Naive thymus-derived CD4-positive, alpha-beta T cell (primary cell): Measurements from ENCODE around the gene TF. TPM values are rescaled to one million over a fixed set of nuclear protein-coding genes. Genes with fewer than 3 reads are reported as not detected.

Experiments used
- ATAC-seq: fragments of 150-1000 bp; cut with Tn5 transposase; 2 replicates; pipeline ENCODE4 v1.10.0; 2021; ENCODE audit warnings: mild to moderate bottlenecking, moderate library complexity
- CTCF ChIA-PET: fragments of 350-600 bp; sonication (Branson Sonifier 250); formaldehyde crosslinking; loops from one replicate; lab custom pipeline; 2021; ENCODE audit warnings: antibody characterized with exemption; lab: Charles Lee
- POLR2A ChIA-PET: fragments of 350-600 bp; sonication (Branson Sonifier 250); formaldehyde crosslinking; loops from one replicate; lab custom pipeline; 2021; ENCODE audit warnings: antibody characterized with exemption, inconsistent platforms; lab: Charles Lee
- DNase-seq, 9 donors: peaks; one replicate each; pipeline versions ENCODE4 v3.0.0 to v3.0.0-alpha.2; 2020 to 2022; ENCODE audit warnings: mixed read lengths in 1 of 9
- H3K27ac ChIP-seq: one replicate; pipeline ENCODE4 v1.7.0; 2013; ENCODE audit warnings: mild to moderate bottlenecking, low read depth, low read length, moderate library complexity
- H3K27me3 ChIP-seq, 2 donors: one replicate each; pipeline ENCODE4 v1.7.0; 2013; ENCODE audit warnings: low read length in 2 of 2, mild to moderate bottlenecking in 2 of 2, moderate library complexity in 2 of 2; ENCODE audit not compliant: control insufficient read depth in 2 of 2, insufficient read depth in 2 of 2
- H3K36me3 ChIP-seq, 3 experiments: 1 replicate in 2 of 3; 2 replicates in 1 of 3; pipeline ENCODE4 v1.7.0; 2013; ENCODE audit warnings: low read length in 3 of 3, mild to moderate bottlenecking in 3 of 3, moderate library complexity in 1 of 3; ENCODE audit not compliant: insufficient read depth in 3 of 3, control insufficient read depth in 2 of 3
- H3K4me1 ChIP-seq, 2 donors: one replicate each; pipeline ENCODE4 v1.7.0; 2013; ENCODE audit warnings: low read length in 2 of 2, mild to moderate bottlenecking in 2 of 2, moderate library complexity in 1 of 2; ENCODE audit not compliant: control insufficient read depth in 2 of 2, insufficient read depth in 2 of 2
- H3K4me3 ChIP-seq: 2 replicates; pipeline ENCODE4 v1.7.0; 2013; ENCODE audit warnings: mild to moderate bottlenecking, low read length
- H3K9me3 ChIP-seq, 3 experiments: 1 replicate in 2 of 3; 2 replicates in 1 of 3; pipeline ENCODE4 v1.7.0; 2013; ENCODE audit warnings: low read length in 3 of 3; ENCODE audit not compliant: control insufficient read depth in 2 of 3
- H3K27ac Mint-ChIP-seq, 9 donors: one replicate each; pipeline ENCODE4 v1.8.0; 2020 to 2022; ENCODE audit warnings: mixed read lengths in 9 of 9, mild to moderate bottlenecking in 8 of 9, moderate library complexity in 5 of 9, inconsistent platforms in 2 of 9
- H3K27me3 Mint-ChIP-seq, 5 donors: one replicate each; pipeline ENCODE4 v1.8.0; 2021 to 2022; ENCODE audit warnings: mixed read lengths in 5 of 5, mild to moderate bottlenecking in 1 of 5
- H3K36me3 Mint-ChIP-seq, 5 donors: one replicate each; pipeline ENCODE4 v1.8.0; 2020 to 2022; ENCODE audit warnings: mixed read lengths in 5 of 5, mild to moderate bottlenecking in 3 of 5, inconsistent platforms in 1 of 5
- H3K4me1 Mint-ChIP-seq, 7 donors: one replicate each; pipeline ENCODE4 v1.8.0; 2020 to 2022; ENCODE audit warnings: mixed read lengths in 7 of 7, mild to moderate bottlenecking in 3 of 7, inconsistent platforms in 1 of 7
- H3K4me3 Mint-ChIP-seq, 10 donors: one replicate each; pipeline ENCODE4 v1.8.0; 2020 to 2022; ENCODE audit warnings: mild to moderate bottlenecking in 10 of 10, mixed read lengths in 10 of 10, moderate library complexity in 6 of 10, inconsistent platforms in 2 of 10
- H3K9me3 Mint-ChIP-seq, 11 donors: one replicate each; pipeline ENCODE4 v1.8.0; 2020 to 2022; ENCODE audit warnings: mixed read lengths in 11 of 11, mild to moderate bottlenecking in 4 of 11, inconsistent platforms in 1 of 11, moderate library complexity in 1 of 11
- intact Hi-C, 2 donors: fragments of 100-400 bp; cut with micrococcal nuclease; formaldehyde crosslinking; loops; one replicate each; pipeline ENCODE4 v1.15.1; 2023
- polyA plus RNA-seq, 2 donors: library from polyadenylated mRNA; unstranded; fragments of 300-500 nt; fragmentation: Illumina TruSeq; gene quantifications; one replicate each; pipeline ENCODE4 v1.2.3, GENCODE V29; 2021
- total RNA-seq, 6 experiments: library from RNA in 5 of 6; stranded (reverse) in 5 of 6; gene quantifications; 1 replicate in 5 of 6; 2 replicates in 1 of 6; pipeline ENCODE4 v1.2.3 and lab custom pipeline; 2021 to 2026

The TF gene
- total RNA-seq = under 1 TPM; 0.11 to 0.54 (median 0.35) TPM
- polyA plus RNA-seq = not detected
- not detected for total RNA-seq (lab: John Stamatoyannopoulos, UW)

DNA sequence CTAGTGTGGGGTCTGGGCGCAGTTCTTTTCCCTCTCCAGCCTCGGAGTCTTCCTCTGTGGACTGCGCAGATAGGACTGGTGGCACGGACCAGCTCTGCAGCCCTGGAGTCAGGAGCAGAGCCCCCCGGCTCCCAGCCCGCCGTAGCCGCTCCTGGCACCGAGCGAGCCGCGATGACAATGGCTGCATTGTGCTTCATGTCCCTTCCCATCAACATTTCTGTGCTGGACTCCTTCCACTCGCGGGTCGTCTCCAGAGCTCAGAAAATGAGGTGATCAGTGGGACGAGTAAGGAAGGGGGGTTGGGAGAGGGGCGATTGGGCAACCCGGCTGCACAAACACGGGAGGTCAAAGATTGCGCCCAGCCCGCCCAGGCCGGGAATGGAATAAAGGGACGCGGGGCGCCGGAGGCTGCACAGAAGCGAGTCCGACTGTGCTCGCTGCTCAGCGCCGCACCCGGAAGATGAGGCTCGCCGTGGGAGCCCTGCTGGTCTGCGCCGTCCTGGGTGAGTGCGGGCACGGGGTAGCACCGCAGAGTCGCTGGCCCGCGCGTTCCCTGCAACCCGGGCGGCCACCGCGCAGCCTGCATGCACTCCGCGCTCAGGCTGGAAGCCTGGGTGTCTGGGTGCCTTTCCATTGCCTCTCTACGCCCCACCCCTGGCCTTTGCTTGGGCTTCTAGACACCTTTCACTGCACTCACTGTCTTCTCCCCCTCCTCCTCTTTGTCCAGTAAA is at the start of gene TF:
Gene TF (plus strand): TSS at position 413 of the 731 bp plus-strand sequence. CDS start 48 bp downstream, at position 461.
- Histone ChIP-seq H3K27me3 (no peaks in the 10 kb centered on the region), H3K4me1 (no peaks in the 10 kb centered on the region), H3K4me3 (no peak within 1 kb of the TSS), H3K36me3 (no peaks in the 10 kb centered on the region), H3K9me3 (no peaks in the 10 kb centered on the region), H3K27ac (no peak within 1 kb of the TSS)
- ATAC-seq (no peak), DNase-seq (no peak)
- Mint-ChIP-seq H3K27me3 (peaks cover 38 to 51% (median 48%) of the 10 kb centered on the region in 5 donors), H3K36me3 (peaks cover 0 to 3% (median 0%) of the 10 kb centered on the region in 5 donors), H3K27ac (no peak within 1 kb of the TSS), H3K9me3 (peaks cover 0 to 2% (median 0%) of the 10 kb centered on the region in 11 donors), H3K4me1 (peaks cover 0 to 5% (median 0%) of the 10 kb centered on the region in 7 donors), H3K4me3 (peak within 1 kb of the TSS in 2 of 10 donors; percentile 1 to 61)
- POLR2A ChIA-PET = no interaction called here
- CTCF ChIA-PET = no interaction called here
- intact Hi-C loops = no loop called here

DNA sequence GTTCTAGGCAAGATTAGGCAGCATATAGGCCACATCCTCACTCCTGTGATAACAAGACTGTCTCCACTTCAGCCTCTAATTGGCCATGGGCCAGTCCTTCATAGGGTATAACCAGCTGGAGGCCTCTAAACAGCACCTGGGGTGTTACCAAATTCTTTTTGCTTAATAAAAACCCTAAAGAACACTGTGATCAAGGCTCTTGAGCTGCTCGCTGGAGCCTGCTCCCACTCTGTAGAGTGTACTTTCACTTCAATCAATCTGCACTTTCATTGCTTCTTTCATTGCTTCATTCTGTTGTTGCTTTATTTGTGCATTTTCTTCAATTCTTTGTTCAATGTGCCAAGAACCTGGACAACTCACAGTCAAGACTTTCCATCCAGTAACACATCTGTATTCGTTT is 48.2 kb upstream of the TF start:
- Mint-ChIP-seq H3K27me3 (peaks cover 0 to 4% (median 0%) of the 10 kb centered on the region in 5 donors), H3K9me3 (peaks cover 0 to 6% (median 0%) of the 10 kb centered on the region in 11 donors)

DNA sequence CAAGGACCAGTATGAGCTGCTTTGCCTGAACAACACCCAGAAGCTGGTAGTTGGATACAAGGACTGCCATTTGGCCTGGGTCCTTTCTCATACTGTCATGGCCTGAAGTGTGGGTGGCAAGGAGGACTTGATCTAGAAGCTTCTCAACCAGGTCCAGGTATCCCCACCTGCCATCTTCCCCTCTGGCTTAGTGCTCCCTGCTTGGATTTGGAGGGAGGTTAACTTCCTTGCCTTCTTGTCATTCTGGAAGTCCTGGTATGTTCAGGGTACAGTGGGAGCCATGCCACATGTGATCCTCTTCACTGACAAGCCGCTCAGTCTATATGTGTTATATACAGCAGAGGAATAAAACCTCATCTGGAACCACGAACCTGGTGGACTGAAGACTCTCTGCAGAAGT is 46.7 kb upstream of the TF start:
- Histone ChIP-seq H3K4me1 (no peaks in the 10 kb centered on the region), H3K4me3 (no peak overlapping the region), H3K27ac (no peak overlapping the region), H3K9me3 (no peaks in the 10 kb centered on the region), H3K27me3 (no peaks in the 10 kb centered on the region), H3K36me3 (no peaks in the 10 kb centered on the region)
- Mint-ChIP-seq H3K27ac (no peak overlapping the region), H3K9me3 (peaks cover 0 to 6% (median 0%) of the 10 kb centered on the region in 11 donors), H3K4me3 (no peak overlapping the region), H3K4me1 (no peaks in the 10 kb centered on the region), H3K27me3 (peaks cover 0 to 6% (median 4%) of the 10 kb centered on the region in 5 donors), H3K36me3 (peaks cover 0 to 3% (median 0%) of the 10 kb centered on the region in 5 donors)
- ATAC-seq (no peak), DNase-seq (no peak)
- intact Hi-C loops = no loop called here
- POLR2A ChIA-PET = no interaction called here
- CTCF ChIA-PET = no interaction called here

More for the DNA sequence above, 48.2 kb upstream of the TF start:
- H3K27ac Mint-ChIP-seq = no peak overlapping the region
- H3K27me3 ChIP-seq = no peaks in the 10 kb centered on the region
- no peak overlapping the region for H3K27ac ChIP-seq
- H3K36me3 ChIP-seq = no peaks in the 10 kb centered on the region
- ChIA-PET CTCF (no interaction called here), POLR2A (no interaction called here)
- ATAC-seq (no peak), DNase-seq (no peak)
- intact Hi-C loops = no loop called here
- no peaks in the 10 kb centered on the region for H3K4me1 ChIP-seq
- H3K4me3 ChIP-seq = no peak overlapping the region
- H3K9me3 ChIP-seq = no peaks in the 10 kb centered on the region
- no peaks in the 10 kb centered on the region for H3K4me1 Mint-ChIP-seq
- H3K4me3 Mint-ChIP-seq = no peak overlapping the region
- peaks cover 0 to 3% (median 0%) of the 10 kb centered on the region in 5 donors for H3K36me3 Mint-ChIP-seq

DNA sequence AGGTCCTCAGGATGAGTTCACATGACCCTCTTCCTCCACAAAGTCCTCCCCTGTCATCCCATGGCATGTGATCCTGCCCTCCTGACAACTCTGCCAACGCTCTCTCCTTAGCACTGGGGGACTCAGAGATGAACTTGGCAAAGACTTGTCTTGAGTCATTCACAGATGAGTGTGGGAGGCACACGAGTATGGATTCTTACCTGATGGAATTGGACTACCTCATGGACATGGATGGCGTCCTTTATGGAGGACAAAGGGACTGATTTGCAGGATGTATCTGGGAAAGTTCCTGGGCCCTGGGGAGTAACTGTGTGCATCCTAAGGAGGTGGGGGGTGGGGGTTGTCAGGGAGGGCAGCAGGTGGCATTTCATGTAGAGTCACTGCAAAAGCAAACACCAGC is 46.3 kb upstream of the TF start:
- ChIA-PET POLR2A (no interaction called here), CTCF (no interaction called here)
- Histone ChIP-seq H3K9me3 (no peaks in the 10 kb centered on the region), H3K27ac (no peak overlapping the region), H3K4me1 (no peaks in the 10 kb centered on the region), H3K36me3 (no peaks in the 10 kb centered on the region), H3K4me3 (no peak overlapping the region), H3K27me3 (no peaks in the 10 kb centered on the region)
- Mint-ChIP-seq H3K4me3 (no peak overlapping the region), H3K9me3 (peaks cover 0 to 6% (median 0%) of the 10 kb centered on the region in 11 donors), H3K36me3 (peaks cover 0 to 3% (median 0%) of the 10 kb centered on the region in 5 donors), H3K27me3 (peaks cover 0 to 6% (median 4%) of the 10 kb centered on the region in 5 donors), H3K4me1 (no peaks in the 10 kb centered on the region), H3K27ac (no peak overlapping the region)
- no peak for DNase-seq
- ATAC-seq = no peak
- intact Hi-C loops = no loop called here

DNA sequence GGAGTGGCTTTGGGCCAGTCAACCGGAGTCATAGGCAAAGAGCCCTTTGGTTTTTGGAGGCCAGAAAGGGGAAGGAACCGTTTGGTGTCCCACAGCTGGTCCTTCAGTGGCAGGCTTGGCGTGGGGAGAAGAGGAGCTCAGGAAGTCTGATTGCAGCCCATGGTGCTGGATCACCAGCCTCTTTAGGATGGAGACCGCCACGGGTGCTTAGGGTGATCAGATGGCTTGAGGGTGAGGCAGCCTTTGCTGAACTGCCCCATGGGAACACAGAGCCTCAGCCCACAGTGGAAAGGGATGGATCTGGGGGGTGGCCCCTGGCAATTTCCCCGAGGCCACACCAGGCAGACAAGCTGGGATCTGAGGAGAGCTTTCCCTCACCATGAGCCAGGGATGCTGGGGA is 45.8 kb upstream of the TF start:
- no peak overlapping the region for H3K27ac Mint-ChIP-seq
- DNase-seq (no peak), ATAC-seq (no peak)
- no peaks in the 10 kb centered on the region for H3K4me1 Mint-ChIP-seq
- H3K27me3 Mint-ChIP-seq = peaks cover 0 to 6% (median 4%) of the 10 kb centered on the region in 5 donors
- intact Hi-C loops = no loop called here
- H3K36me3 Mint-ChIP-seq = peaks cover 0 to 3% (median 0%) of the 10 kb centered on the region in 5 donors
- H3K9me3 Mint-ChIP-seq = peaks cover 0 to 6% (median 0%) of the 10 kb centered on the region in 11 donors
- Histone ChIP-seq H3K36me3 (no peaks in the 10 kb centered on the region), H3K4me1 (no peaks in the 10 kb centered on the region), H3K4me3 (no peak overlapping the region), H3K27ac (no peak overlapping the region), H3K9me3 (no peaks in the 10 kb centered on the region), H3K27me3 (no peaks in the 10 kb centered on the region)
- H3K4me3 Mint-ChIP-seq = no peak overlapping the region
- CTCF ChIA-PET = no interaction called here
- POLR2A ChIA-PET = no interaction called here

DNA sequence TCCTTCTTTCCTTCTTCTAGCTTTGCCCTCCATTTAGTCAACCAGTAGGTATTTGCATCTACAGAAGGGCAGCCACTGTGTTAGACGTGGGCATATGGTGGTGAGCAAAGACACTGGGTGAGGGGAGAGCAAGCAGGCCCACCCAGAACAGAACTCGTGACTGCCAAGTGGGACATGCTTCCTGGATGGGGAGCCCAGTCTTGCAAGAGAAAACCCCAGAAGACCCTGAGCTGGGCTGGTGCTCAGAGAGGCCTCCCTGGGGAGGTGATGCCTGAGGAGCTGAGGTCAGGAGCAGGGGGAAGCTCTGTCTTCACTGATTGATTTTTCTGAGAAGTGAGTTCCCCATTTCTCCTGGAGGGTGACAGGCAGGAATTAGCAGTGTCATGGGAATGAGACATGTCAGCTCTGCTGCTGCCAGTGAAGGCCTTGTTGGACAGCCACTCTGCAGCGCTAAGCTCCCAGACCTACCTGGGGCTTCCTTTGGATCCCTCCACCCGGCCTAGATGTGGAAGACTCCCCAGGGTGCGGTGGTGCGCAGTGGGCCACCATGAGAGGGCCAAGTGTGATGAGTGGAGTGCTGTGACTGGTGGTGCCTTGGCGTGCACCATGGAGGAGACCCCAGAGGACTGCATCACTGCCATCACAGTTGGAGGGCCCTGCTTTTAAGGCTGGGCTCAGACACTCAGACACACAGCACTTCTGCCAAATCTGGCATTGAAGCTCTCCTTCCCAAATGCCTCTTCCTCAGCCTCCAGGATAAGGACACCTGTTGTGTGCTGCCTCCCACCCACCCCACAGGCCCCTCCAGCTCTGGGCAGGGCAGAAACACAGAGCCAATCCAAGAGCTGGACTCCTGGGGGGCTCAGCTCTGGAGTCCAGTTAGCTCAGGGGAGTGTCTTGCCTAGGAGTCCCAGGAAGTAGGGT is 44.5 kb upstream of the TF start:
- POLR2A ChIA-PET = no interaction called here
- Histone ChIP-seq H3K27ac (no peak overlapping the region), H3K27me3 (no peaks in the 10 kb centered on the region), H3K9me3 (no peaks in the 10 kb centered on the region), H3K4me3 (no peak overlapping the region), H3K4me1 (no peaks in the 10 kb centered on the region), H3K36me3 (no peaks in the 10 kb centered on the region)
- peaks cover 0 to 3% (median 0%) of the 10 kb centered on the region in 5 donors for H3K36me3 Mint-ChIP-seq
- ATAC-seq (no peak), DNase-seq (no peak)
- H3K27me3 Mint-ChIP-seq = peaks cover 0 to 9% (median 6%) of the 10 kb centered on the region in 5 donors
- H3K4me3 Mint-ChIP-seq = no peak overlapping the region
- H3K9me3 Mint-ChIP-seq = peaks cover 0 to 6% (median 0%) of the 10 kb centered on the region in 11 donors
- CTCF ChIA-PET = no interaction called here
- H3K4me1 Mint-ChIP-seq = no peaks in the 10 kb centered on the region
- no peak overlapping the region for H3K27ac Mint-ChIP-seq
- intact Hi-C loops = no loop called here
